PC-3 (cell line): ENCODE measurements around the gene SEC14L6. TPM values are rescaled to one million over a fixed set of nuclear protein-coding genes. Genes with fewer than 3 reads are reported as not detected.
"Not testable (repeated sequence)": the region's sequence is repeated elsewhere in the genome, so short reads cannot be mapped to it uniquely, and the experiment has no call there.

ENCODE experiments used
- ATAC-seq: fragments of 200-7000 bp; cut with Tn5 transposase; 2 replicates; pipeline ENCODE4 v1.9.1; 2020; ENCODE audit warnings: mild to moderate bottlenecking, moderate library complexity
- BruUV-seq: library from RNA; stranded (reverse); fragments of 400-500 nt; replicated peaks from 2 replicates; lab custom pipeline; 2021; lab: Mats Ljungman, UMichigan
- CTCF ChIA-PET: fragments of 300-600 bp; sonication (Branson Sonifier 250); formaldehyde crosslinking; loops from one replicate; lab custom pipeline; 2022; ENCODE audit warnings: antibody characterized with exemption; lab: Charles Lee
- POLR2A ChIA-PET: fragments of 300-600 bp; sonication (Branson Sonifier 250); formaldehyde crosslinking; loops from one replicate; lab custom pipeline; 2022; ENCODE audit warnings: antibody characterized with exemption; ENCODE audit not compliant: unreplicated experiment; lab: Charles Lee
- DNase-seq: peaks from one replicate; pipeline ENCODE4 v3.0.0-alpha.2; 2015
- H2AFZ ChIP-seq: fragments of 300-600 bp; sonication (generic); 2 replicates; pipeline ENCODE4 v1.6.0; 2016; ENCODE audit warnings: antibody characterized with exemption, low read length
- H3F3A ChIP-seq: fragments of 300-600 bp; sonication (generic); one replicate; pipeline ENCODE4 v1.6.0; 2017; ENCODE audit warnings: antibody characterized with exemption, low read length, control low read depth, mild to moderate bottlenecking; ENCODE audit not compliant: unreplicated experiment
- H3K27ac ChIP-seq: fragments of 300-600 bp; sonication (generic); 2 replicates; pipeline ENCODE4 v1.5.1; 2016; ENCODE audit warnings: mild to moderate bottlenecking, low read length
- H3K27me3 ChIP-seq: fragments of 300-600 bp; sonication (generic); 2 replicates; pipeline ENCODE4 v1.6.1; 2016; ENCODE audit warnings: low read length, mixed read lengths
- H3K36me3 ChIP-seq: fragments of 300-600 bp; sonication (generic); 2 replicates; pipeline ENCODE4 v1.6.1; 2016; ENCODE audit warnings: low read depth, mixed run types, low read length, mixed read lengths
- H3K4me1 ChIP-seq: fragments of 300-600 bp; sonication (generic); 2 replicates; pipeline ENCODE4 v1.5.1; 2016; ENCODE audit warnings: low read length; ENCODE audit not compliant: insufficient read depth
- H3K4me2 ChIP-seq: fragments of 300-600 bp; sonication (generic); 2 replicates; pipeline ENCODE4 v1.6.0; 2016; ENCODE audit warnings: low read length
- H3K4me3 ChIP-seq: fragments of 300-600 bp; sonication (generic); 2 replicates; pipeline ENCODE4 v1.5.1; 2016; ENCODE audit warnings: mild to moderate bottlenecking, low read length, mixed read lengths
- H3K79me2 ChIP-seq: fragments of 300-600 bp; sonication (generic); 2 replicates; pipeline ENCODE4 v1.6.1; 2017; ENCODE audit warnings: low read length, mixed read lengths
- H3K9ac ChIP-seq: fragments of 300-600 bp; sonication (generic); 2 replicates; pipeline ENCODE4 v1.6.0; 2016; ENCODE audit warnings: mild to moderate bottlenecking, low read length
- H3K9me2 ChIP-seq: fragments of 300-600 bp; sonication (generic); replicated peaks from 2 replicates; pipeline ENCODE4 v1.6.1; 2016; ENCODE audit warnings: mixed run types, low read length, mixed read lengths
- H3K9me3 ChIP-seq: fragments of 300-600 bp; sonication (generic); 2 replicates; pipeline ENCODE4 v1.6.1; 2016; ENCODE audit warnings: low read length, mixed read lengths
- H4K20me1 ChIP-seq: fragments of 300-600 bp; sonication (generic); 2 replicates; pipeline ENCODE4 v1.6.1; 2016; ENCODE audit warnings: low read length, mixed read lengths
- CTCF ChIP-seq: fragments of 300-600 bp; sonication (generic); conservative IDR thresholded peaks from 2 replicates; pipeline ENCODE4 v1.5.1; 2017; ENCODE audit warnings: antibody characterized with exemption, low read depth, mild to moderate bottlenecking, low read length
- EZH2 ChIP-seq: fragments of 300-600 bp; sonication (generic); IDR thresholded peaks from one replicate; pipeline ENCODE4 v1.6.1; 2017; ENCODE audit warnings: antibody characterized with exemption, mild to moderate bottlenecking, low read length; ENCODE audit not compliant: unreplicated experiment
- EZH2phosphoT487 ChIP-seq: fragments of 300-600 bp; sonication (generic); IDR thresholded peaks from 2 replicates; pipeline ENCODE4 v1.6.1; 2018; ENCODE audit warnings: mild to moderate bottlenecking, antibody characterized with exemption, low read length, borderline replicate concordance
- intact Hi-C: fragments of 100-400 bp; cut with micrococcal nuclease; formaldehyde crosslinking; loops from 2 replicates; pipeline ENCODE4 v1.9.0; 2023
- total RNA-seq: library from RNA; depleted of rRNA; stranded (reverse); fragments of >200 nt; gene quantifications from 2 replicates; pipeline ENCODE4 v1.2.3, GENCODE V29; 2014

SEC14L6 gene
- total RNA-seq, 1 experiment from 2014 or later: not detected

GRCh38 chr22:30542811-30543188 lies 3.7 kb downstream of the SEC14L6 start:
- Histone ChIP-seq H3F3A (no peaks in the 10 kb centered on the region), H4K20me1 (no peaks in the 10 kb centered on the region), H3K4me3 (no peak overlapping the region), H2AFZ (no peak overlapping the region), H3K9me3 (no peaks in the 10 kb centered on the region), H3K27me3 (no peaks in the 10 kb centered on the region), H3K4me1 (no peaks in the 10 kb centered on the region), H3K9ac (no peak overlapping the region), H3K27ac (no peak overlapping the region), H3K4me2 (no peak overlapping the region), H3K79me2 (no peaks in the 10 kb centered on the region), H3K9me2 (no peaks in the 10 kb centered on the region), H3K36me3 (no peaks in the 10 kb centered on the region)
- no peak for ATAC-seq
- CTCF ChIA-PET: no interaction called here
- BruUV-seq: no TSS peak
- POLR2A ChIA-PET: no interaction called here
- no peak for TF ChIP-seq CTCF
- no peak for TF ChIP-seq EZH2phosphoT487
- no peak for DNase-seq
- intact Hi-C loops: no loop called here

DNA sequence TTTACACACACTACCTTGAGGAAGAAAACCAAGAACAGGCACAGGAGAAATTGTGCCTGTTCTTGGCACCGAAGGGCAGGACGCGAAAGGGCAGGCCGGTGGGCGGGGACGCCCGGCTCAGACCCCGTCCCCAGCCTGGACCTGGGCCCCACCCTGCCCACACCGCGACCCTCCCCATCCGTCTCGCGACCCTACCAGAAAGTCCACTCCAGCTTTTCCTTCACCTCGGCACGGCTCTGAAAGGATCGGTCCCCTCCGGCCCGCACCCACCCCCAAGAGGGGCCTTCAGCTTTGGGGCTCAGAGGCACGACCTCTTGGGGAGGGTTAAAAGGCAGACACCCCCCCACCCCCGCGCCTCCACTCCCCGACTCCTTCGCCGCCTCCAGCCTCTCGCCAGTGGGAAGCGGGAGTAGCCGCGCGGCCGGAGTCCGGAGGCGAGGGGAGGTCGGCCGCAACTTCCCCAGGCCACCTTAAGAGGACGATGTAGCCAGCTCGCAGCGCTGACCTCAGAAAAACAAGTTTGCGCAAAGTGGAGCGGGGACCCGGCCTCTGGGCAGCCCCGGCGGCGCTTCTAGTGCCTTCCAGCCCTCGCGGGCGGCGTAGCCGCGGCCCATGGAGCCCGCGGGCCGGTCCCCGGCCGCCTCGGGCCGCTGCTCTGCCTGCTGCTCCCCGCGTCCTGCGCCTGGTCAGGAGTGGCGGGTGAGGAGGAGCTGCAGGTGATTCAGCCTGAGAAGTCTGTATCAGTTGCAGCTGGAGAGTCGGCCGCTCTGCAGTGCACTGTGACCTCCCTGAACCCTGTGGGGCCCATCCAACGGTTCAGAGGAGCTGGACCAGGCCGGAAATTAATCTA lies 4.4 kb downstream of the SEC14L6 start:
- no peaks in the 10 kb centered on the region for H4K20me1 ChIP-seq
- no TSS peak for BruUV-seq
- TF ChIP-seq EZH2 (no peak), EZH2phosphoT487 (no peak), CTCF (no peak)
- H3K9me2 ChIP-seq: no peaks in the 10 kb centered on the region
- CTCF ChIA-PET: no interaction called here
- no peaks in the 10 kb centered on the region for H3K79me2 ChIP-seq
- H2AFZ ChIP-seq: no peak overlapping the region
- no peaks in the 10 kb centered on the region for H3K4me1 ChIP-seq
- H3F3A ChIP-seq: no peaks in the 10 kb centered on the region
- H3K27me3 ChIP-seq: no peaks in the 10 kb centered on the region
- H3K9ac ChIP-seq: no peak overlapping the region
- H3K4me3 ChIP-seq: no peak overlapping the region
- ATAC-seq (no peak), DNase-seq (no peak)
- POLR2A ChIA-PET: no interaction called here
- no peaks in the 10 kb centered on the region for H3K36me3 ChIP-seq
- H3K27ac ChIP-seq: no peak overlapping the region
- intact Hi-C loops: no loop called here
- H3K9me3 ChIP-seq: no peaks in the 10 kb centered on the region
- no peak overlapping the region for H3K4me2 ChIP-seq

DNA sequence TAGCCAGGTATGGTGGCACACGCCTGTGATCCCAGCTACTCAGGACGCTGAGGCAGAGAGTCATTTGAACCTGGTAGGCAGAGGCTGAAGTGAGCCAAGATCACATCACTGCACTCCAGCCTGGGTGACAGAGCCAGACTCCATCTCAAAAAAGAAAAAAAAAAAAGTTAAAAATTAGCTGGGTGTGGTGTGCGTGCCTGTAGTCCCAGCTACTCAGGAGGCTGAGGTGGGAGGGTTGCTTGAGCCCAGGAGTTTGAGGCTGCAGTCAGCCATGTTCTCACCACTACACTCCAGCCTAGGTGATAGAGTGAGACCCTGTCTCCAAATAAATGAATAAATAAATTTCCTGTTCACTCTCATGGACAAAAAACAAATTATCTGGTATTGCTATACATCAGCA lies 5.0 kb downstream of the SEC14L6 start:
- intact Hi-C loops, H3K9me3 ChIP-seq, H2AFZ ChIP-seq, H3F3A ChIP-seq, DNase-seq, H3K4me1 ChIP-seq, H3K4me3 ChIP-seq, H3K36me3 ChIP-seq, H3K27me3 ChIP-seq, H3K9ac ChIP-seq, CTCF ChIA-PET, POLR2A ChIA-PET, H3K9me2 ChIP-seq, H3K27ac ChIP-seq, H3K79me2 ChIP-seq, ATAC-seq, BruUV-seq, H4K20me1 ChIP-seq, H3K4me2 ChIP-seq: not testable (repeated sequence)
